ENCODE measurements around the gene ZNF862.

The ZNF862 gene

DNA sequence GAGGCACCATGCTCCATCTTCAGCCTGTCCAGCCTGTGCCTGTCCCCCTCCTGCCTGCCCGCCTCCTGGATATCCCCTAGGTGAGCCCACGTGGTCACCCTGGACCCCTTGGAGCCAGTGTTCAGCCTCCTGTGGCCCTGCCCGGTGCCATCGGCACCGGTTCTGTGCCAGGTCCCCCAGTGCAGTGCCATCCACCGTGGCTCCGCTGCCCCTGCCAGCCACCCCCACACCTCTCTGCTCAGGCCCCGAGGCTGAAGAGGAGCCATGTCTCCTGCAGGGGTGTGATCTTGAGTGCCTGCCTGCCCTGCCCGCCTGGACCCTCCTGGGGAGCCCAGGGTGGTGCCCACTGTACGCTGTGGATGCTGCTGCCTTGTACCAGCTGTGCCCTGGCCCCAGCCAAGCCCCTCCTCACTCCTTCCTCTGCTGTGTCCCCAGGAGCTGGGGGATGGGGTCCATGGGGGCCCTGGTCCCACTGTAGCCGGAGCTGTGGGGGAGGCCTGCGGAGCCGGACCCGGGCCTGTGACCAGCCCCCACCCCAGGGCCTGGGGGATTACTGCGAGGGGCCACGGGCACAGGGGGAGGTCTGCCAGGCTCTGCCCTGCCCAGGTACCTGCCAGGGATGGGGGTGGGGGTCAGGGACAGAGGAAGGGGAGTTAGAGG is 26.2 kb upstream of the ZNF862 start:
- no peak for DNase-seq

DNA sequence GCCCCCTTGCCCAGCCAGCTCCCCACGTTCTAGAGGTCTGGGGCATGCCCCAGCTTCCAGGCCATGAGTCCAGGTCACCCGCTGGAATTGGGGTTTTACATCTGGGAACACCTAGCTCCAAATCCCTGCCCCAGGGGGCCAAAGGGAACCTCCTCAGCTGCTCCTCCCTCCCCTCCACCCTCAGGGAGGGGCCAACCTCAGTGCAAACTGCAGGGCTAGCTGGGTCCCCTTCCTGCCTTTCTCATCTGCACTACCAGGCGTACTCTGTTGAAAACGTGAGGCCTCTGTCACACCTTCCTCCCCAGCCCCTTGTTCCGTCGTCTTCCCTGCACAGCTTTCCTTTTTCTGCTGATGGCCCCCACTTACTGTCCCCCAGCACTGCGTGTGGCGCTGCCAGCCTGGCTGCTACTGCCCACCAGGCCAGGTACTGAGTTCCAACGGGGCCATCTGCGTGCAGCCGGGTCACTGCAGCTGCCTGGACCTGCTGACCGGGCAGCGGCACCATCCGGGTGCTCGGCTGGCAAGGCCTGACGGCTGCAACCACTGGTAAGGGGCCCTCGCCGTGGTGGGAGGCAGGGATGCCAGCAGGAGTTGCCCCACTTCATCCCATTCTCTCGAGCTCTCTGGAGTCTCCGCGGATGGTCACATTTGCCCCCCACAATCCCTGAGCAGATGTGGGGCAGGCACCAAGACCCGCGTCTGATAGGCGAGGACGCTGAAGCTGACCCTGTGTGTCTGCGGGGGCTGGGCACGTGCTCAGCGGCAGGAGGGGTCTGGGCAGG is 24.7 kb upstream of the ZNF862 start:
- DNase-seq: no peak

DNA sequence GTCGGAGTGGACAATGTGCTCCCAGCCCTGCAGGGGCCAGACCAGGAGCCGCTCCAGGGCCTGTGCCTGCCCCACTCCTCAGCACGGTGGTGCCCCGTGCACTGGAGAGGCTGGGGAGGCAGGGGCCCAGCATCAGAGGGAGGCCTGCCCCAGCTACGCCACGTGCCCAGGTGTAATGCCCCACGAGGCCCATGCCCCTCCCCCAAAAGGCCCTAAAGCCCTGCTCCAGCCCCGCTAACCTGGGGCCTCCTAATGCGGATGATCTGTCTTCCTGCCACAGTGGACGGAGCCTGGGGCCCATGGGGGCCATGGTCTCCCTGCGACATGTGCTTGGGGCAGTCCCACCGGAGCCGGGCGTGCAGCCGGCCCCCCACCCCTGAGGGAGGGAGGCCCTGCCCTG is 23.7 kb upstream of the ZNF862 start:
- DNase-seq: no peak

GRCh38 chr7:149815121-149815520 is 23.1 kb upstream of the ZNF862 start:
- DNase-seq: no peak

- no peak for DNase-seq
Observed at GRCh38 chr7:149815661-149816266, 22.4 kb upstream of the ZNF862 start.

DNA sequence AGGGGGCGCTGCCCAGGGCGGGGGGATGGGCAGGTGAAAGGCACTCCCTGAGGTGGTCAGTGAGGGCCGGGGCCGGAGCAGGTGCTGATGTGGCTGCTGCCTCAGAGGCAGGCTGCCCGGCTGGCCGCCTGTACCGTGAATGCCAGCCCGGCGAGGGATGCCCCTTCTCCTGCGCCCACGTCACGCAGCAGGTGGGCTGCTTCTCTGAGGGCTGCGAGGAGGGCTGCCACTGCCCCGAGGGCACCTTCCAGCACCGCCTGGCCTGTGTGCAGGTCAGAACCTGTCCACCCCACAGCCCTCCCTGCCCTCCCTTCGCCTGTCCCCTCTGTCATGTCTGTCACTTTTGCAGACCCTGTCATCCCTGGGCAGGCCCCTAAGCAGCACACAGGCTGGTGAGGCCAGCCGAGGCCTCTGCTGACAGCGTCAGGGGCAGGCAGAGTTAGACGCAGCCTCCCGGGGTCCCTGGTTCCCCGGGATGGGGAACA is 21.9 kb upstream of the ZNF862 start:
- DNase-seq: no peak

DNA sequence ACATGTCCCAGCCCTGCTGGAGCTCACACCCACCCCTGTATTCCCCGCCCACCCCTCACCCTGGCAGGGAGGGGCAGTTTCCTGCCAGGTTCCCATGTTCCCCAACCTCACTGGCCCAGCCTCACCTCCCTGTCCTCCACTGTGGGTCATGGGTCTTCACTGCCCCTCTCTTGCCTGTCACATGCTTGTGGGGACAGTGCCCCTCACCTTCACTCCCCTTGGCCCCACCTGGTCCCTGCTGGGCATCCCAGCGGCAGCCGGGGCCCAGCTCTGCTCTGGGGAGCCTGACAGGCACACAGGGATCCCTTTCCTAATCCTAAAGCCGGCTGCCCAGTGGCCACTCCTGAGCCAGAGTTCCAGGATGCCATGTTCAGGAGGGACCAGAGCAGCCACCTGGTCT is 21.4 kb upstream of the ZNF862 start:
- DNase-seq: no peak

DNA sequence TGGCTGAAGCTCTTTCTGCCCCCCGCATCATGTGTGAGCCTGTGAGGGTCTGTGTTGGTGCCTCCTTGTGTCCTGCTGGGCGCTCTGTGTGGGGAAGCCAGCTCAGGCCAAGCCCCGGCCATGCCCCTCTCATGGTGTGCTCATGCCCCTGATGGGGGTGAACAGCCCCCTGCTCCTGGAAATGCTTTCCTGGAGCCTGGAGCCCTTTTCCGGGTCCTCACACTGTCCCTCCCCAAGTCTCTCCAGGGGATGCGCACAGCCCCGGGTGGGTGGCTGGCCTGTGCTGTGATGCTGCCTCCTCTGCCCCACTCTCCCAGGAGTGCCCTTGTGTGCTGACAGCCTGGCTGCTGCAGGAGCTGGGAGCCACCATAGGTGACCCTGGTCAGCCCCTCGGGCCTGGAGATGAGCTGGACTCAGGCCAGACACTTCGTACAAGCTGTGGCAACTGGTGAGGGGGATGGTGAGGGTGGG is 20.8 kb upstream of the ZNF862 start:
- DNase-seq: no peak

DNA sequence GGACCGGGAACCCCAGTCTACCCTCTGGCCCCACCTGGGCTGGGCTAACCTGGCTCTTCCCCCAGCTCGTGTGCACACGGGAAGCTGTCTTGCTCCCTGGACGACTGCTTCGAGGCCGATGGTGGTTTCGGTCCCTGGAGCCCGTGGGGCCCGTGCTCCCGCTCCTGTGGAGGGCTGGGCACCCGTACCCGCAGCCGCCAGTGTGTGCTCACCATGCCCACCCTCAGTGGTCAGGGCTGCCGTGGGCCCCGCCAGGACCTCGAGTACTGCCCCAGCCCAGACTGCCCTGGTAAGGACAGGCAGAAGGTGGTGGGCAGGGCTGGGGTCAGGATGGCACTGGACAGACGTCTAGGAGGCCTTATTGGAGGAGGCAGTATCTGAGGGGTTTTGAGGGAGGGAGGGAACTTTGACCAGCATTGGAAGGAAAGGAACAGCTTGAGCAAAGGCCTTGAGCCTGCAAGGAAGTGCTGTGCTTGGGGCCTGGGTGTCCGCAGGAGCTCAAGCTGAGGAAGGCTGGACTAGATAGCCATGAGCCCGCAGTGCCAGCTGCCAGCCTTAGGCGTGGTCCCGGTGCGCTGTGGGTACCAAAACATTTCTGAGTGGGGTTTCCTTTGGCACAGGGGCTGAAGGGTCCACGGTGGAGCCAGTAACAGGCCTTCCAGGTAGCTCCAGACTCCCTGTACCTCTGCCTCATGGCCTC is 20.2 kb upstream of the ZNF862 start:
- no peak for DNase-seq

DNA sequence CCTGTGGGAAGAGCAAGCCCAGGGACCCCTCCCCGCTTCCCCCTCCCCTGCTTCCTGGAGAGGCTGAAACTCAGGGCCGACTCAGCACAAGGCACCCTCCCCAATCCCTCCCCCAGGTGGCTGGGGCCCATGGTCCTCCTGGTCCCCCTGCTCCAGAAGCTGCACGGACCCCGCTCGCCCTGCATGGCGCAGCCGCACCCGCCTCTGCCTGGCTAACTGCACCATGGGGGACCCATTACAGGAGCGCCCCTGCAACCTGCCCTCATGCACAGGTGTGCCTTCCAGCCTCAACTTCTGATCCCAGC is 19.7 kb upstream of the ZNF862 start:
- no peak for DNase-seq

- no peak for DNase-seq
Observed at GRCh38 chr7:149819141-149819960, 18.8 kb upstream of the ZNF862 start.

DNA sequence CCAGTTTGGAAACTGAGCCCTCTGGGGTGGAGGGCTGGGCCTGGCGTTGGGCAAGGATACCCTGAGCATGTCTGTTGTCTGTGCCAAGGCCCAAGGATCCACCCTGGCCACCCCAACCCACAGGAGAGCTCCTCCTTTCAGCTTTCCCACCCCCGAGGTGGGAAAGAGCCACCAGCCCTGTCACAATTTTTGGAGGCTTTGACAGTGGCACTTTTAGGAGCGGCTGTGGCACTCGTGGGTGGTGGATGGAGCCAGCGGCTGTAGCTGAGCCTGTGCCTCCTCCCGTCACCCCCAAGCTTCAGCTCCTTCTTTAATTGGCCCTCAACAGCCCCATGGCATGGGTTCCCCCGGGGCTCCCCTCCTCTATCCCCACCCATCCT is 18.2 kb upstream of the ZNF862 start:
- DNase-seq: no peak

GRCh38 chr7:149820622-149821190 is 17.5 kb upstream of the ZNF862 start:
- no peak for DNase-seq

GRCh38 chr7:149821191-149822148 is 16.7 kb upstream of the ZNF862 start:
- no peak for DNase-seq

- DNase-seq: no peak
Observed at GRCh38 chr7:149822353-149822943, 15.7 kb upstream of the ZNF862 start.

DNA sequence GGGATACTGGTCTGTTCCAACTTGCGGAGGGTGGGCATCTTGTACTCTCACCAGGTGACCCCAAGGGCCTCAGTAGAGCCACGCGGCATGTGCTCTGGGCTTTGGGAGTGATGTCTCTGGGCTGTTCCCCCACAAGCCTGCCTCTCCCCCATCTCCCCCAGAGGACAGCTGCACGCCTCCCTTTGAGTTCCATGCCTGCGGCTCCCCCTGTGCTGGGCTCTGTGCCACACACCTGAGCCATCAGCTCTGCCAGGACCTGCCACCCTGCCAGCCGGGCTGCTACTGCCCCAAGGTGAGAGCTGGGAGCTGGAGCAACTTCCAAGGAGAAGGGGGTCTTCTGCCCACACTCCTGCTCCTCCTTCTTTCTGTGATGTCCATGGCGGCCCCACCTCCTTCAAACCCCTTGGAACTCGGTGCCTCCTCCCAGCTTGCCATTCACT is 15.0 kb upstream of the ZNF862 start:
- no peak for DNase-seq

DNA sequence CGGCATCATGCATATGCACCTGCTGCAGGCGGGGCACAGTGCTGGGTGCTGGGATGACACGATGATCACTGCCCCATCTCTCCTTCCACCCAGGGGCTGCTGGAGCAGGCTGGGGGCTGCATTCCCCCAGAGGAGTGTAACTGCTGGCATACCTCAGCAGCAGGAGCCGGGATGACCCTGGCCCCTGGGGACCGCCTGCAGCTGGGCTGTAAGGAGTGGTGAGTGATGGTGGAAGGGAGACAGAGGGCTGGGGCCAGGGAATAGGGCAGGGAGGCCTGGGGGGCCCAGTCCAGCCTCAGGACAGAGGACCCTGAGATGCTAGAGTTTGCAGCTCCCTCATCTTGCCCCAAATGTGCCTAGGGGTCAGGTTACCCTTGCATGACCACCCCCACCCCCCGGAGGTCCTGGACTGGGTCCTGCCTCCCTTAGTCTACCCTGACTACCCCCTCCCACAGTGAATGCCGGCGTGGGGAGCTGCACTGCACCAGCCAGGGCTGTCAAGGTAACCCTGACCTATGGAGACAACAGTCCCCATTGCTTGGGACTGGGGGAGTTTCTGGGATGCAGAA is 14.5 kb upstream of the ZNF862 start:
- no peak for DNase-seq

DNA sequence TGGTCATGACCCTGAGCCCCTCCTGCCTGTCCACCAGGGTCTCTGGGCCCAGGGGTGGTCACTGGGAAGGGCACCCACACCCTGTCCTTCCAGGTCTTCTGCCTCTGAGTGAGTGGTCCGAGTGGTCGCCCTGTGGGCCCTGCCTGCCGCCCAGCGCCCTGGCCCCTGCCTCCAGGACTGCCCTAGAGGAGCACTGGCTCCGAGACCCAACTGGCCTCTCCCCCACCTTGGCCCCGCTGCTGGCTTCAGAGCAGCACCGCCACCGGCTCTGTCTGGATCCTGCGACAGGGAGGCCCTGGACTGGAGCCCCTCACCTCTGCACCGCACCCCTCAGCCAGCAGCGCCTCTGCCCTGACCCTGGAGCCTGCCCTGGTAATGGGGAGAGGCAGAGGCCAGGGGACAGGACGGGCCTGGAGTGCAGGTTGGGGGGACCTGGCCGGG is 13.9 kb upstream of the ZNF862 start:
- DNase-seq: no peak

DNA sequence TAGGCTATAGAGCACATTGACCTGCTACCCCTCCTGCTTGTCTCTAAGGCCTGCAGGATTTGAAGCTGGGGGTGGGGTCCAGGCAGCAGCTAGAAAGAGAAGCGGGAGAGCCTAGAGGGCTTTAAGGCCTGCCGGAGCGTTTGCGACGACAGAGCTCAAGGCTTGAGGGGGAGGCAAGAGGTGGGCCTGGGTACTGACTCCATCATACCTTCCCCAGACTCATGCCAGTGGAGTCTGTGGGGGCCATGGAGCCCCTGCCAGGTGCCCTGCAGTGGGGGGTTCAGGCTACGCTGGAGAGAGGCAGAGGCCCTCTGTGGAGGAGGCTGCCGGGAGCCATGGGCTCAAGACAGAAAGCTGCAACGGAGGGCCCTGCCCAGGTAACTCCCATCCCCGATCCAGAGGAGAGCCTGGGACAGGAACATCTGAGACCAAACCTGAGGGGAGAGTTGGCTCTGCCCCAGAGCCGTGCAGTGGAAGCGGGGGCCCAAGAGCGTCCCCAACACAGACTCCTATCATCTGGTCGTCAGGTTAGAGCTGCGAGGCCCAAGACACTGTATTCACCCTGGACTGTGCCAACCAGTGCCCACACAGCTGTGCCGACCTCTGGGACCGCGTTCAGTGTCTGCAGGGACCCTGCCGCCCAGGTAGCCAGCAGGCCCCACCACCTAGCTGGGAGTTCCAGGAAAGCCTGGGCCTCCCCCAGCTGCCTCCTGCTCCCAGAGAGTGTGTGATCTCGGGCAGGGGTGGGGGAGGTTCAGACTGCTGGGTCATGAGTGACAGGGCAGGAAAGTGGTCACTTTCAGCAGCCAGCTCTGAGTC is 13.2 kb upstream of the ZNF862 start:
- no peak for DNase-seq
